Ecto neural progenitor cell (in vitro differentiated cells): ENCODE data around the gene UST.

ENCODE experiments used
- DNase-seq: peaks from one replicate; pipeline ENCODE4 v3.0.0-alpha.2; 2018; ENCODE audit warnings: low spot score

Gene UST

GRCh38 chr6:148803979-148804378 is 57.1 kb downstream of the UST start:
- no peak for DNase-seq

GRCh38 chr6:148805777-148806176 is 58.9 kb downstream of the UST start:
- no peak for DNase-seq

GRCh38 chr6:148807784-148808183 is 61.0 kb downstream of the UST start:
- no peak for DNase-seq

GRCh38 chr6:148808786-148809304 is 62.0 kb downstream of the UST start:
- no peak for DNase-seq

- no peak for DNase-seq
These were observed 64.6 kb downstream of the UST start for GRCh38 chr6:148811459-148811858.

- DNase-seq: no peak
These were observed 67.4 kb downstream of the UST start for GRCh38 chr6:148814082-148814790.

GRCh38 chr6:148814869-148815268 is 68.0 kb downstream of the UST start:
- DNase-seq: no peak

GRCh38 chr6:148816117-148816516 is 69.3 kb downstream of the UST start:
- DNase-seq: no peak

GRCh38 chr6:148817689-148818088 is 70.9 kb downstream of the UST start:
- no peak for DNase-seq

- DNase-seq: no peak
These were observed 72.2 kb downstream of the UST start for GRCh38 chr6:148818939-148819575.

- DNase-seq: no peak
These were observed 73.0 kb downstream of the UST start for GRCh38 chr6:148819852-148820251.

- no peak for DNase-seq
These were observed 76.0 kb downstream of the UST start for GRCh38 chr6:148822819-148823218.

GRCh38 chr6:148824291-148824690 is 77.5 kb downstream of the UST start:
- no peak for DNase-seq

- no peak for DNase-seq
These were observed 78.1 kb downstream of the UST start for GRCh38 chr6:148824960-148825359.

GRCh38 chr6:148825492-148825891 is 78.7 kb downstream of the UST start:
- DNase-seq: no peak

- DNase-seq: no peak
These were observed 80.7 kb downstream of the UST start for GRCh38 chr6:148827416-148828045.

GRCh38 chr6:148828047-148828446 is 81.2 kb downstream of the UST start:
- DNase-seq: no peak

GRCh38 chr6:148829415-148830101 is 82.7 kb downstream of the UST start:
- DNase-seq: no peak

- DNase-seq: no peak
These were observed 83.8 kb downstream of the UST start for GRCh38 chr6:148830614-148831013.

- no peak for DNase-seq
These were observed 84.2 kb downstream of the UST start for GRCh38 chr6:148831064-148831463.

GRCh38 chr6:148831531-148831930 is 84.7 kb downstream of the UST start:
- no peak for DNase-seq

GRCh38 chr6:148835920-148836441 is 89.2 kb downstream of the UST start:
- no peak for DNase-seq
